GM21576 (cell line): ENCODE measurements around the gene CPD.
"Not testable (repeated sequence)": the region's sequence is repeated elsewhere in the genome, so short reads cannot be mapped to it uniquely, and the experiment has no call there.

Experiments used
- ATAC-seq: cut with Tn5 transposase; IDR thresholded peaks from one replicate; pipeline ENCODE4 v1.9.1; 2021; ENCODE audit warnings: mild to moderate bottlenecking, moderate library complexity; ENCODE audit not compliant: unreplicated experiment

The CPD gene

GRCh38 chr17:30381340-30381659, 2.6 kb downstream of the CPD start:
- no peak for ATAC-seq

GRCh38 chr17:30382345-30382744, 3.6 kb downstream of the CPD start:
- ATAC-seq, result no peak

GRCh38 chr17:30388321-30389179, 9.8 kb downstream of the CPD start:
- ATAC-seq, result no peak

- ATAC-seq, result no peak
These were observed 11.1 kb downstream of the CPD start for GRCh38 chr17:30389756-30390300.

- ATAC-seq, result no peak
These were observed 12.8 kb downstream of the CPD start for GRCh38 chr17:30391534-30391933.

GRCh38 chr17:30393491-30393890, 14.8 kb downstream of the CPD start:
- no peak for ATAC-seq

- no peak for ATAC-seq
These were observed 15.5 kb downstream of the CPD start for GRCh38 chr17:30393911-30394867.

GRCh38 chr17:30395398-30396022, 16.8 kb downstream of the CPD start:
- no peak for ATAC-seq

- no peak for ATAC-seq
These were observed 17.4 kb downstream of the CPD start for GRCh38 chr17:30396129-30396528.

- ATAC-seq, result no peak
These were observed 17.9 kb downstream of the CPD start for GRCh38 chr17:30396612-30397011.

- ATAC-seq, result no peak
These were observed 19.8 kb downstream of the CPD start for GRCh38 chr17:30398328-30399041.

- ATAC-seq, result no peak
These were observed 22.4 kb downstream of the CPD start for GRCh38 chr17:30401097-30401496.

- ATAC-seq, result no peak
These were observed 26.4 kb downstream of the CPD start for GRCh38 chr17:30405161-30405560.

GRCh38 chr17:30410627-30411026, 31.9 kb downstream of the CPD start:
- not testable (repeated sequence) for ATAC-seq

GRCh38 chr17:30412008-30412496, 33.3 kb downstream of the CPD start:
- not testable (repeated sequence) for ATAC-seq

- no peak for ATAC-seq
These were observed 34.4 kb downstream of the CPD start for GRCh38 chr17:30413109-30413508.

- ATAC-seq, result no peak
These were observed 35.8 kb downstream of the CPD start for GRCh38 chr17:30414486-30414885.

- no peak for ATAC-seq
These were observed 36.8 kb downstream of the CPD start for GRCh38 chr17:30415491-30415890.

GRCh38 chr17:30418070-30418469, 39.3 kb downstream of the CPD start:
- ATAC-seq, result not testable (repeated sequence)

- no peak for ATAC-seq
These were observed 42.9 kb downstream of the CPD start for GRCh38 chr17:30421592-30421991.
